ENCODE measurements around the gene ATF6B.

The ATF6B gene

DNA sequence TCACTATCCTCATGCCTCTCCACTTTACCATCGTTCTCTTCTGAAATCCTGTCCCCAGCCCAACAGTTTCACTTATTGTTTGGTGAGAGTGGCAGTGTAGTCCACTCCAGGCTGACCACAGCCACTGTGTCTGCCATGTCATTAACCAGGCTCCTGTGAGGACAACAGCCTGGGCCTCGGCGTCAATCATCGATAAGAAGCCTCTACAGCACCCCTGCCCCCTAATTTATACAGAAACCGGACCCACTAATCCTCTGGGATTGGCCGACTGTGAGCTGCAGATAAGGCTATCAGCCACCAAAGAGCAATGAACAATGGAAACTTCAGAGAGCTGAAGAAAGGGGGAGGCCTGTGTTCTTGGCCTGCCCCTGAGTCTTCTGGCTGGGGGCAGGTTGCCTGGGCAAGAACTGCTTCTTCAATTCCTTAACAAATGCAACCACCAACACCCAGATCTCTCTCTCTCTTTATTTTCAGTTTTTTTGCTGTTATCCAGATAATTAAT, 39.8 kb upstream of the ATF6B start:
- no peak for DNase-seq (ENCODE audit: low read depth in 1 of 2, low spot score in 1 of 2)
- in situ Hi-C loops (cut with HindIII; ENCODE audit: low pct_unique_long_range_greater_than_20kb, low sequenced_read_pairs), result no loop called here
- TF ChIP-seq JUND (IDR thresholded peaks at IDR 0.05; ENCODE audit: low read depth), result no peak

DNA sequence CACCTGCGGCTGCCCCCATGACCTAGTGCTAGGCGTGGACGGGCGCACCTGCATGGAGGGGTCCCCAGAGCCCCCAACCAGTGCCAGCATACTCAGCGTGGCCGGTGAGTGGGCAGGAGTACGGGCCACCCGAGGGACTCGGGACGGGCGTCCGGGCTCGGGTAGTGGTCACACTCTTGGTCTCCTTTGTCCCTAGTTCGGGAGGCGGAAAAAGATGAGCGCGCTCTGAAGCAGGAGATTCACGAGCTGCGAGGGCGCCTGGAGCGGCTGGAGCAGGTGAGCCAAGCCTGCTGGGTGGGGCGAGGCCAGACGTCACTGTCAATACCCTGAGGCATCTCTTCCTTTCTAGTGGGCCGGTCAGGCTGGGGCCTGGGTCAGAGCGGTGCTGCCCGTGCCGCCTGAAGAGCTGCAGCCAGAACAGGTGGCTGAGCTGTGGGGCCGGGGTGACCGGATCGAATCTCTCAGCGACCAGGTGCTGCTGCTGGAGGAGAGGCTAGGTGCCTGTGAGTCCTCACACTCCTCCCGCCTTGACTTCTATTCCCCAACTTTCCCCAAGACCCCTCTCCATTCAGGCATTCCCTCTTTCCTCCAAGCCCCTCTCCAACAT, 39.2 kb upstream of the ATF6B start:
- DNase-seq (ENCODE audit: low read depth in 1 of 2, low spot score in 1 of 2), result no peak
- in situ Hi-C loops (cut with HindIII; ENCODE audit: low pct_unique_long_range_greater_than_20kb, low sequenced_read_pairs), result no loop called here
- no peak for TF ChIP-seq JUND (IDR thresholded peaks at IDR 0.05; ENCODE audit: low read depth)

DNA sequence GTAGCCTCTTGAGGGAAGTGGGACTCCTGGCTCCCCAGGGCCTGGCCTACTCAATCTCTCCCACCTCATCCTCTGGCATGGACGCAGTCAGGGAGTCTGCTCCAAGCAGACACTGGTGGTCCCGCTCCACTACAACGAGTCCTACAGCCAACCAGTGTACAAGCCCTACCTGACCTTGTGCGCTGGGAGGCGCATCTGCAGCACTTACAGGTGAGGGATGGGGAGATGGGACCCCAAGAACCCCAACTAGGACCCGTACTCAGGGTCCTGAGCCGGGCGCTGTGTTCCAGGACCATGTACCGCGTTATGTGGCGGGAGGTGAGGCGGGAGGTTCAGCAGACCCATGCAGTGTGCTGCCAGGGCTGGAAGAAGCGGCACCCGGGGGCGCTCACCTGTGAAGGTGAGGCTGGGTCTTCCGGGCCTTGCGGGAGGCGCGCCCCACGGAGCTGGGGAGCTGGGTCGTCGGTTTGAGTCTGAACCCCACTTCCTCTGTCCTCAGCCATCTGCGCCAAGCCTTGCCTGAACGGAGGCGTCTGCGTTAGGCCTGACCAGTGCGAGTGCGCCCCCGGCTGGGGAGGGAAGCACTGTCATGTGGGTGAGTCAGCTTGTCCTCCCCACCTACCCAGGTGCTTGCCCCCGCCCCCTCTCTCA, 38.5 kb upstream of the ATF6B start:
- TF ChIP-seq JUND (IDR thresholded peaks at IDR 0.05; ENCODE audit: low read depth), result no peak
- no peak for DNase-seq (ENCODE audit: low read depth in 1 of 2, low spot score in 1 of 2)
- in situ Hi-C loops (cut with HindIII; ENCODE audit: low pct_unique_long_range_greater_than_20kb, low sequenced_read_pairs), result no loop called here

DNA sequence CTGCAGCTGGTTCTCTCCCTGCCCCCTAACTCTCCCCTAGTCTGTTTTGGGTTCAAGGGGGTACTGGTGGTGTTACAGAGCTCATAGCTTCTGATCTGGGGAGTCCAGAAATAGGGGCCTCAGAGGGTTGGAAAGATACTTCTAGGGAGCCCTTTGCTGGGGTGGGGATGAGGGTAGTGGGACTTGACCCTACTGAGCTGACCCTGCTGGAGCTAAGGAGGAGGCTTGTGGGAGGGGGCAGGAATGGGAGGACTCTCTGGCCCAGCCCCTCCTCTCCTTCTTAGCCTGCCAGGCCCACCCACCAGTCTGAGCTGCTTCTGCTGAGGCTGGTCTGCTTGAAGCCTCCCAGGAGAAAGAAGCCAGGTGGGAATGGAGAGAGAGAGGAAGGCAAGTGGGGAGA, 36.2 kb upstream of the ATF6B start, which contains the start of gene EGFL8:
Gene EGFL8, plus strand, starts transcription at position 301 of the 400 bp plus-strand sequence. CDS start 1,571 bp downstream, outside the sequence.
- in situ Hi-C loops (cut with HindIII; ENCODE audit: low pct_unique_long_range_greater_than_20kb, low sequenced_read_pairs), result no loop called here
- no peak for TF ChIP-seq JUND (IDR thresholded peaks at IDR 0.05; ENCODE audit: low read depth)
- DNase-seq (ENCODE audit: low read depth in 1 of 2, low spot score in 1 of 2), result no peak

DNA sequence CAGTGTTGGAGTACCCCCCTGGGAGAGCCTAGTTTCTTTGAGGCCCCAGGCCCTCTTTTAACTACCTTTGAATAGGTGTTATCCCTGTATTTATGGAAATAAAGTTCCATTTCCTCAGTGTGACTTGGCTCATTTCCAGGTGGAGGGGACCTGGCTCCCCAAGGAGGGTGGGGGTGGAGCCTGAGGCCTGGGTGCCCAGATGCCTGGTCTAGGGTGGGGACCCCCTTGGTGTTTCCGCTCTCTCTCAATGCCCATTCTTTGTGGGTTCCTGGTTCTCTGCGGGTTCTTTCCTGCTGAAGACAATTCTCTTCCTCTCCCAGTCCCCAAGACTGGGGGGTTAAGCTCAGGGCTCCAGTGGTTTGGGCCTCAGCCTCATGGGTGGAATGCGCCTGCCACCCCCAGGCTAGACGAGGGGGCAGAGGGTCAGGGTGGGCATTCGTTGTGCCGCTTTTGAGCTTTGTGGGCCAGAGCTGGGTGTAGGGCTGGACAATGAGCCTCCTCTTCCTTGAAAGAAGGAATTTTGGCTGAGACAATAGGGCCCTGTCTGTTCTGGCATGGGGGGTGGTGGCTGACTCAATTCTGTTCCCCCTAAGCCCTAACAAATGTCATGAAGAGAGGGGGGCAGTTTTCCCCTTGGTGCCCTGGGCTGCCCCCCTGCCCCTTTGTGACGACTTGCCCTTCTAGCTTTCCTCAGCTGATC, 35.7 kb upstream of the ATF6B start:
- TF ChIP-seq JUND (IDR thresholded peaks at IDR 0.05; ENCODE audit: low read depth), result no peak
- no peak for DNase-seq (ENCODE audit: low read depth in 1 of 2, low spot score in 1 of 2)
- in situ Hi-C loops (cut with HindIII; ENCODE audit: low pct_unique_long_range_greater_than_20kb, low sequenced_read_pairs), result no loop called here

DNA sequence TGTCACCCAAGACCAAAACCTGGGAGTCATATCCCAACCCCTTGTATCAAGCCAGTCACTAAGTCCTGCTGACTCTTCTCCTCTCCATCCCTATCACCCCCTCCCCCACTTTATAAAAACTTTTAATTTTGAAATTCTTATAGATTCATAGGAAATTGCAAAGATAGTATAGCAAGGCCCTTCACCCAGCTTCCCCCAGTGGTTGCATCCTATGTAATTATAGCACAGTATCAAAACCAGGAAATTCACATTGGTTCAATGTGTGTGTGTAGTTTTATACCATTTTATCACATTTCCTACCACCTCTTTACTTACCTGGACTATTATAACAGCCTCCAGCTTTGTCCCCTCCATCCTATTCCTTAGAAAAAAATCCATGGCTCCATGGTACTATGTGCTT, 30.0 kb upstream of the ATF6B start:
- no peak for DNase-seq (ENCODE audit: low read depth in 1 of 2, low spot score in 1 of 2)
- TF ChIP-seq JUND (IDR thresholded peaks at IDR 0.05; ENCODE audit: low read depth), result no peak
- in situ Hi-C loops (cut with HindIII; ENCODE audit: low pct_unique_long_range_greater_than_20kb, low sequenced_read_pairs), result no loop called here

DNA sequence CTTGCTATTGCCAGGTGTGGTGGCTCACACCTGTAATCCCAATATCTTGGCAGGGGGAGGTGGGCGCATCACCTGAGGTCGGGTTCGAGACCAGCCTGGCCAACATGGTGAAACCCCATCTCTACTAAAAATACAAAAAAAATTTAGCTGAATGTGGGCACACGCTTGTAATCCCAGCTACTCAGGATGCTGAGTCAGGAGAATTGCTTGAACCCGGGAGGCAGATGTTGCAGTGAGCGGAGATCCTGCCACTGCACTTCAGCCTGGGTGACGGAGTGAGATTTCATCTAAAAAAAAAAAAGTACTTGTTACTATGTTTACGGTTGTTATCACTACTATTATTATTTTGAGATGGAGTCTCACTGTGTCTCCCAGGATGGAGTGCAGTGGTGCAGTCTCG, 28.8 kb upstream of the ATF6B start:
- no peak for TF ChIP-seq JUND (IDR thresholded peaks at IDR 0.05; ENCODE audit: low read depth)
- in situ Hi-C loops (cut with HindIII; ENCODE audit: low pct_unique_long_range_greater_than_20kb, low sequenced_read_pairs), result no loop called here

DNA sequence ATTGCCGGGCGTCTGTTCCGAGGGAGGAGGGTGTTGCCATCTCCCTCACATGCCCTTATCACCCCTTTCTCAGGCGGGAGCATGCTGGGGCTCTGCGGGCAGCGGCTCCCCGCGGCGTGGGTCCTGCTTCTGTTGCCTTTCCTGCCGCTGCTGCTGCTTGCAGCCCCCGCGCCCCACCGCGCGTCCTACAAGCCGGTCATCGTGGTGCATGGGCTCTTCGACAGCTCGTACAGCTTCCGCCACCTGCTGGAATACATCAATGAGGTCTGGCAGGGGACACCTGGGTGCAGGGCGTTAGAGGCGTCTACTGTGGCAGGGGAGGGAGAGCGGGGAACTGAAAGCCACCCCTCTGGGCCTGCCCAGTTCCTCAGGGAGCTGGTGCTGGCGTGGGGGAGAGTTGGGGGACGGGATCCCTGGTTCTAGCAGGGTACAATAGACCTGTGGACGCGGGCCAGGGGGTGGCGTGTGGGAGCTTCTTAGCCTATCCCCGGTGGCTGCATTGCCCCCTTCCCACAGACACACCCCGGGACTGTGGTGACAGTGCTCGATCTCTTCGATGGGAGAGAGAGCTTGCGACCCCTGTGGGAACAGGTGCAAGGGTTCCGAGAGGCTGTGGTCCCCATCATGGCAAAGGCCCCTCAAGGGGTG, 26.6 kb upstream of the ATF6B start:
- TF ChIP-seq JUND (IDR thresholded peaks at IDR 0.05; ENCODE audit: low read depth), result no peak
- in situ Hi-C loops (cut with HindIII; ENCODE audit: low pct_unique_long_range_greater_than_20kb, low sequenced_read_pairs), result no loop called here
- peak; percentile 79 to 90 for DNase-seq (ENCODE audit: low read depth in 1 of 2, low spot score in 1 of 2)

More for the DNA sequence above, 28.8 kb upstream of the ATF6B start:
- DNase-seq (ENCODE audit: low read depth in 1 of 2, low spot score in 1 of 2), result no peak

DNA sequence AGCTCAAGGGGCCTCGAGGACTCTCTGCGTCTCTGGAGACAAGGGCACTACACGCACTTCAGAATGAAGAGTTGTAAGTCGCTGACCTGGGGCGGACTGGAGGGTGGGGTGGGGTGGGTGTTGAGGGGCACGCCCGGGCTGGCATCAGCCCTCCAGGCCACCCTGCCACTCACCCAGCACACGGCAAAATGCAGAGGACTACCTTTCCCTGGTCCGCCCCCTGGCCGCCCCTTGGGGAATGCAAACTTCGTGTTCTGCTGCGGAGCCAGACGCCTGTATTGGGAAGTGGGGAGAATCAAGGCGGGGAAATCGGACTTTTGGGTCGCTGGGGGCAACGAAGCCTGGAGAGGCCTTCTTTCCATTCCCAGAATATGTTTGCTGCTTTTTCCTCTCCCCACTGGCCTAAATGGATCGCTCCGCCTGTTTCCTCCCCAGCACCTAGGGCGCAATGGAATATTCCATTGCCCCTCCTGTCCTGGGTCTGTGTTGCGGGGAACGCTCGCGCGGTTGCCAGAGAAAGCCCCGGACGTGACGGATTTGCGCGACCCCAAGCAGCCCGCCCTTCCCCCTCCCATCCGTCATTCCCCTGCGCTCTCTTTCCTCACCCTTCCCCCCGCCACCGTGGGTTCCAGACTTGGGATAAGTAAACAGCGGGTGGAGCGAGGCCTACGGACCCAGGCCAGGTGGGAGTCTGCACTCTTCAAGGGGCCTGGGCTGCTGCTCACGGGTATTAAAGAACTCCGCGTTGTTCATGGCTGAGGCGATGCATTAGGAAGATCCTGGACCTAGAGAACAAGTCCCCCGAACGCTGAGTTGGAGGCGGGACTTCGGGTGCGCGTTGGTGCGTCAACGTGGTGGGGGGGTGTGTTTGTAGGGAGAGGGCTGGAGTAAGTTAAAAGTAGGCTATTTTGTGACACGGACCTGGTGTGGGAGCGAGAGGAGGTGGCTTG, 25.8 kb upstream of the ATF6B start, which contains the start of gene PPT2:
Gene PPT2, plus strand, starts transcription at position 578 of the 950 bp plus-strand sequence. CDS start 454 bp downstream, outside the sequence.
- in situ Hi-C loops (cut with HindIII; ENCODE audit: low pct_unique_long_range_greater_than_20kb, low sequenced_read_pairs), result no loop called here
- TF ChIP-seq JUND (IDR thresholded peaks at IDR 0.05; ENCODE audit: low read depth), result no peak

DNA sequence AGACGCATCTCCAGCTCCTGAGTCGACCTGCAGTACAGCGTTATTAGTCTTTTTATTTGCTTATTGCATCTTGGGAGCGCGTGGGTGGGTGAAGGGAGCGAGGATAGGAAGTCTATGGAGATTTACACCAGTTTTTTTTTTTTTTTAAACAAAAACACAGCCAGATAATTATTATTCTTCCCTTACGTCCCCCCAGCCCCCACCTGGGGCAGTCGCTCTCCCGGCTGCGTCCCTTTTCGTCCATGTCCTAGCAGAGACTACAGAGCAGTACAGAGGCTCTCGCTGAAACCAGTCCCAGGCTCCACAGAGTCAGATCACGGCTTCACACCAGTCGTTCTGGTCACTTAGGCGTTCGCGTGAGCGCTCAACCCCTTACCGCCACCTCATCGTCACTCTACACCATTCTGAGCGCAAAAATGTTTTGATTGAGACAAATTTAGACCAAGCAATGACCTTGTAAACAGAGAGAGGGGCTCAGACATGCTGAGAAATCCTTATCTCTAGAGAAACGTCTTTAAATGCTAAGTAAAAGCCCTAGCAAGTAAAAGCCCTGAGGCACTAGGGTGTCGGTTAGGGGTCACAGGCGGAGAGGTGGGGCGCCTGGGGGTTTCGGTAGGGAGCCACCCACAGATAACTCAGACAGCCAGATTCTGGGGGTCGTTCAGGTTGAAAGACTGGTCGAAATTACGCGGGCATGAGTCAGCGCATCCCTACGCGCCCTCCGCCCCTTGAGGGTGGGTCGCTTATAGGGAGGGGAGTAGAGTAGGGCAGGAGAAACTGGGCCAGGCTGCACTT, 24.9 kb upstream of the ATF6B start:
- TF ChIP-seq JUND (IDR thresholded peaks at IDR 0.05; ENCODE audit: low read depth), result no peak
- peak in 1 of 2 experiments; percentile 42 for DNase-seq (ENCODE audit: low read depth in 1 of 2, low spot score in 1 of 2)
- in situ Hi-C loops (cut with HindIII; ENCODE audit: low pct_unique_long_range_greater_than_20kb, low sequenced_read_pairs), result no loop called here

More for the DNA sequence above, 25.8 kb upstream of the ATF6B start, which contains the start of gene PPT2:
- peak; percentile 78 to 93 for DNase-seq (ENCODE audit: low read depth in 1 of 2, low spot score in 1 of 2)

Data from T47D (cell line).